ENCODE results near the gene THAP6. TPM values are rescaled to one million over a fixed set of nuclear protein-coding genes. Genes with fewer than 3 reads are reported as not detected.

Gene THAP6
- polyA plus RNA-seq, 2 of the 4 experiments (the other 2 are of a cell fraction) = 9.4 to 19.1 TPM

DNA sequence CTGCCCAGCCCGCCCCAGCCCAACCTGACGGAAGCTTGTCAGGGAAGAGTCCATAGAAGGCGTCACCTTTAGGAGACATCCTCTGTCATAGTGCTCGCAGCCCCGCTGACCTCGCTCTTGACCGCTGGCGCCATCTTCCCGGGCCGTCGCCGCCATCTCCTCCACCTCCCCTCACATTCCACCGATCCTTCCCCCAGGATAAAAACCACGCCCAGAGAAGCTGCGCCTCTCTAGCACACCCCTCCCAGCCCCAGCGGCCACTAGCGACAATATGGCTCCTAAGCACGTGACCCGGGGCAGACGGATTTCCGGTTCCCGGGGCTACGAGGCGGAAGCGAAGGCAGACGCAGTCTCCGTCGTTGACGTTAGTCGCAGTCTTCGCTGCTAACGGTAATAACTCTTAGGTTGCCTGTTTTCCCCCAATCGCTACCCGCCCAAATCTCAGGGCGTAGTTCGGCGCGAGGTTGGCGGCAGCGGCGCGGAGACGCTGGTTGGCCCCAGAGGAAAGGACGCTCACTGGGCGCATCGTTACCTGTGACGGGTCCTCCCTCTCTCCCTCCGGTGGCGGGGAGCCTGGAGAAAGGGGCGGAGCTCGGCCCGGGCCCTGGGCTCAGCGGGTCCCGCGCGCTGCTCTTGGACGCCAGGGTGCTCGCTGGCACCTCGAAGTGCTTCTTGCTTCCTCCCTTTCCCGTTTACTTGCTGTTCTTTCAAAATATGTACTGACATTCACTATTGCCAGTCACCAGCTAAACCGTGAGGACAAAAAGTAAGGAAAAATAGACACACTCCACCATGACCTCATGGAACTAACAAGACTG lies at the start of gene THAP6, which contains the start of gene RCHY1 (continued):
- TF ChIP-seq RCOR1 (IDR thresholded peaks at IDR 0.05; ENCODE audit: low read depth, low read length) (no peak), SREBF2 (IDR thresholded peaks at IDR 0.05) (no peak), FOSB (CRISPR knock-in tag; IDR thresholded peaks at IDR 0.05) (no peak), FOSL2 (IDR thresholded peaks at IDR 0.05) (no peak), FOSL2 (CRISPR knock-in tag; IDR thresholded peaks at IDR 0.05) (no peak), EP300 (IDR thresholded peaks at IDR 0.05) (no peak), POLR2AphosphoS2 (conservative IDR thresholded peaks at IDR 0.05; ENCODE audit: low read length) (no peak), RARB (CRISPR knock-in tag; IDR thresholded peaks at IDR 0.05) (no peak), JUN (IDR thresholded peaks at IDR 0.05) (peak; percentile 68 to 76; a peak in 4 of 5 replicates), ZSCAN20 (CRISPR knock-in tag; IDR thresholded peaks at IDR 0.05) (no peak), FOXS1 (CRISPR knock-in tag; IDR thresholded peaks at IDR 0.05) (no peak), NPAS2 (CRISPR knock-in tag; IDR thresholded peaks at IDR 0.05; ENCODE audit: borderline replicate concordance) (no peak), HOXB13 (CRISPR knock-in tag; IDR thresholded peaks at IDR 0.05; ENCODE audit: low read depth) (no peak), RNF2 (IDR thresholded peaks at IDR 0.05; ENCODE audit: borderline replicate concordance, low read depth) (no peak), MAFK (IDR thresholded peaks at IDR 0.05; ENCODE audit: partially characterized antibody) (no peak), ZNF302 (CRISPR knock-in tag; IDR thresholded peaks at IDR 0.05) (no peak), ESRRA (IDR thresholded peaks at IDR 0.05; ENCODE audit: borderline replicate concordance, low read length) (no peak), CHD4 (IDR thresholded peaks at IDR 0.05; ENCODE audit: borderline replicate concordance) (no peak), HOXA7 (CRISPR knock-in tag; IDR thresholded peaks at IDR 0.05) (no peak), EHF (CRISPR knock-in tag; IDR thresholded peaks at IDR 0.05) (no peak), PHF8 (IDR thresholded peaks at IDR 0.05; ENCODE audit: borderline replicate concordance, low read depth) (peak; percentile 84), POLR2A (IDR thresholded peaks at IDR 0.05; ENCODE audit: low read length) (peak; percentile 68)
- TF ChIP-seq, protein P1, sequence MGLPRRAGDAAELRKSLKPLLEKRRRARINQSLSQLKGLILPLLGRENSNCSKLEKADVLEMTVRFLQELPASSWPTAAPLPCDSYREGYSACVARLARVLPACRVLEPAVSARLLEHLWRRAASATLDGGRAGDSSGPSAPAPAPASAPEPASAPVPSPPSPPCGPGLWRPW (IDR thresholded peaks at IDR 0.05) = no peak
- TF ChIP-seq, protein P2, sequence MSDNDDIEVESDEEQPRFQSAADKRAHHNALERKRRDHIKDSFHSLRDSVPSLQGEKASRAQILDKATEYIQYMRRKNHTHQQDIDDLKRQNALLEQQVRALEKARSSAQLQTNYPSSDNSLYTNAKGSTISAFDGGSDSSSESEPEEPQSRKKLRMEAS (IDR thresholded peaks at IDR 0.05) = peak; percentile 38; the same call in 1 of the 2 replicates
- TF ChIP-seq, protein P3, sequence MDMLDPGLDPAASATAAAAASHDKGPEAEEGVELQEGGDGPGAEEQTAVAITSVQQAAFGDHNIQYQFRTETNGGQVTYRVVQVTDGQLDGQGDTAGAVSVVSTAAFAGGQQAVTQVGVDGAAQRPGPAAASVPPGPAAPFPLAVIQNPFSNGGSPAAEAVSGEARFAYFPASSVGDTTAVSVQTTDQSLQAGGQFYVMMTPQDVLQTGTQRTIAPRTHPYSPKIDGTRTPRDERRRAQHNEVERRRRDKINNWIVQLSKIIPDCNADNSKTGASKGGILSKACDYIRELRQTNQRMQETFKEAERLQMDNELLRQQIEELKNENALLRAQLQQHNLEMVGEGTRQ (IDR thresholded peaks at IDR 0.05) = peak; percentile 91
- TF ChIP-seq, protein P4, sequence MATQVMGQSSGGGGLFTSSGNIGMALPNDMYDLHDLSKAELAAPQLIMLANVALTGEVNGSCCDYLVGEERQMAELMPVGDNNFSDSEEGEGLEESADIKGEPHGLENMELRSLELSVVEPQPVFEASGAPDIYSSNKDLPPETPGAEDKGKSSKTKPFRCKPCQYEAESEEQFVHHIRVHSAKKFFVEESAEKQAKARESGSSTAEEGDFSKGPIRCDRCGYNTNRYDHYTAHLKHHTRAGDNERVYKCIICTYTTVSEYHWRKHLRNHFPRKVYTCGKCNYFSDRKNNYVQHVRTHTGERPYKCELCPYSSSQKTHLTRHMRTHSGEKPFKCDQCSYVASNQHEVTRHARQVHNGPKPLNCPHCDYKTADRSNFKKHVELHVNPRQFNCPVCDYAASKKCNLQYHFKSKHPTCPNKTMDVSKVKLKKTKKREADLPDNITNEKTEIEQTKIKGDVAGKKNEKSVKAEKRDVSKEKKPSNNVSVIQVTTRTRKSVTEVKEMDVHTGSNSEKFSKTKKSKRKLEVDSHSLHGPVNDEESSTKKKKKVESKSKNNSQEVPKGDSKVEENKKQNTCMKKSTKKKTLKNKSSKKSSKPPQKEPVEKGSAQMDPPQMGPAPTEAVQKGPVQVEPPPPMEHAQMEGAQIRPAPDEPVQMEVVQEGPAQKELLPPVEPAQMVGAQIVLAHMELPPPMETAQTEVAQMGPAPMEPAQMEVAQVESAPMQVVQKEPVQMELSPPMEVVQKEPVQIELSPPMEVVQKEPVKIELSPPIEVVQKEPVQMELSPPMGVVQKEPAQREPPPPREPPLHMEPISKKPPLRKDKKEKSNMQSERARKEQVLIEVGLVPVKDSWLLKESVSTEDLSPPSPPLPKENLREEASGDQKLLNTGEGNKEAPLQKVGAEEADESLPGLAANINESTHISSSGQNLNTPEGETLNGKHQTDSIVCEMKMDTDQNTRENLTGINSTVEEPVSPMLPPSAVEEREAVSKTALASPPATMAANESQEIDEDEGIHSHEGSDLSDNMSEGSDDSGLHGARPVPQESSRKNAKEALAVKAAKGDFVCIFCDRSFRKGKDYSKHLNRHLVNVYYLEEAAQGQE (IDR thresholded peaks at IDR 0.05) = no peak

Data from A549 (cell line).